DLD1 (cell line): ENCODE data around the gene ALDH5A1.

ENCODE experiments used
- in situ Hi-C: cut with HindIII; loops from 2 replicates; pipeline ENCODE4 v1.10.0; 2017; ENCODE audit warnings: low sequenced_read_pairs

ALDH5A1 gene

DNA sequence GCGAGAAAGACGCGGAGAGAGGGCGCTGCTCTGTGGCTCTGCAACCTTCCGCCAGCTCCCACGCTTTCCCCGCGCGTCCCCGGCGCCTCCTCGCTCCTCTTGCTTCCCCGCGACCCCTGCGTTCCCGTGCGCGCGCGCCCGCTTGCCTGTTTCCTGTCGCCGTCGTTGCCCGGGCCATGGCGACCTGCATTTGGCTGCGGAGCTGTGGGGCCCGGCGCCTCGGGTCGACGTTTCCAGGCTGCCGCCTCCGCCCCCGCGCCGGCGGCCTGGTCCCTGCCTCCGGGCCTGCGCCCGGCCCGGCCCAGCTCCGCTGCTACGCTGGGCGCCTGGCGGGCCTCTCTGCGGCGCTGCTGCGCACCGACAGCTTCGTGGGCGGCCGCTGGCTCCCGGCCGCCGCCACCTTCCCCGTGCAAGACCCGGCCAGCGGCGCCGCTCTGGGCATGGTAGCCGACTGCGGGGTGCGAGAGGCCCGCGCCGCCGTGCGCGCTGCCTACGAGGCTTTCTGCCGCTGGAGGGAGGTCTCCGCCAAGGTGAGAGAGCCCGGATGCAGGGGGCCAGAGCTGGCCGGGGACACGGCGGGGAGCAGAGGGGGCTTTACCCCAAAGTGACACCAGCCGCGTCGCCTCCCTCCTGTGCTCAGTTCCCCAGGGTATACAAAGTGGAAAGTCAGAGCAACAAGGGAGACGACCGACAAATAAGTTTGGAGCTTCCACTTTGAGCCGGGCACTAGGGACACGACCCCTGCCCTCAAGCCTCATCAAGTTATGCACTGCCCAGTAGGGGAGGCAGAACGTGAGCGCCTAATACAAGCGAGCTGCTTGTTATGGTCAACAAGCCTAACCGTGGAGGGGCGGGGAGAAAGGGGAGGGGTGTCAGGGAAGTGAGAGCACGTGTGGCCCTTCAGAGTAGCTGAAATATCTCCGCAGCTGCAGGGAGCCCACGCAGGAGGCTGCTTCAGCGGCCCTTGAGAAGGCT is at the start of gene ALDH5A1:
Gene ALDH5A1 (plus strand): TSS at position 149 of the 975 bp plus-strand sequence. CDS start 28 bp downstream, at position 177.
- in situ Hi-C loops: no loop called here

DNA sequence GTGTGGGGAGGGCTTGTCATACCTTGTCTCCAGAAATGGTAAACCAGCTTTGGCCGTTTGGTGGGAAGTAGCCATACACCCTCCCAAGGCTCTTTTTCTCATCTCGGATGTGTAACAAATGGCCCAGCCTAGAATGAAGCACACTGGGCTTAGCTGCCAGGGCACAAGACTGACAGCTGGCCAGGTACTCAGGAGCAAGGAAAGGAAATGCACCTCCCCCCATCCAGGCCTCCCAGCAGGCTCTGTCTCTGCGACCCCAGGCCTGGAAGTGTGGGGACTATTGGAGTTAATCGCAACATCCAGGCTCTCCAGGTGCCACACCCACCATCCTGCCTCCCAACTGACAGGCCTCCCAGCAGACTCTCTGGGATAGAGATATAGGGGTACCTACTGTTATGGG is 49.1 kb upstream of the ALDH5A1 start:
- in situ Hi-C loops: no loop called here

DNA sequence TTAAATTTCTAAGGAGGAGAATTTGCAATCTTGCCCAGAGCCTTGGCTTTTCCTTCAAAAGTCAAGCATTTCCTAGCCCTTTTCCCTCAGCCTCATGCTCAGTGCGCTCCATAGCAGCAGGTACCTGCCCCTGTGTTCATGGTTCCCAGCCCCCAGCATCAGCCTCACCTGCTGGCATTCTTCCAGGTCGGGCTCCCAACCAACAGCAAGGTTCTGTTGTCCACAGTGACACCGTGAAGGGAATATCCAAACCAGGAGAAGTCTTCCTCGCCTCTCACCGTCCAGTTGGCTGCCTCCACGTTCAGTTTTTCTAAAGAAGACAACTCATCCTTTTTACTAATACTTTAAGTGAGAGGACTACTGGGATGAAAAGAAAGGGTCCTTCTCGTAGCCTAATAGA is 48.1 kb upstream of the ALDH5A1 start:
- in situ Hi-C loops: no loop called here

GRCh38 chr6:24448396-24448795 is 46.4 kb upstream of the ALDH5A1 start:
- in situ Hi-C loops: no loop called here

GRCh38 chr6:24448828-24449525 is 45.8 kb upstream of the ALDH5A1 start:
- in situ Hi-C loops: no loop called here

GRCh38 chr6:24451581-24452388 is 43.0 kb upstream of the ALDH5A1 start:
- in situ Hi-C loops: no loop called here

GRCh38 chr6:24453921-24454320 is 40.8 kb upstream of the ALDH5A1 start:
- in situ Hi-C loops: no loop called here

DNA sequence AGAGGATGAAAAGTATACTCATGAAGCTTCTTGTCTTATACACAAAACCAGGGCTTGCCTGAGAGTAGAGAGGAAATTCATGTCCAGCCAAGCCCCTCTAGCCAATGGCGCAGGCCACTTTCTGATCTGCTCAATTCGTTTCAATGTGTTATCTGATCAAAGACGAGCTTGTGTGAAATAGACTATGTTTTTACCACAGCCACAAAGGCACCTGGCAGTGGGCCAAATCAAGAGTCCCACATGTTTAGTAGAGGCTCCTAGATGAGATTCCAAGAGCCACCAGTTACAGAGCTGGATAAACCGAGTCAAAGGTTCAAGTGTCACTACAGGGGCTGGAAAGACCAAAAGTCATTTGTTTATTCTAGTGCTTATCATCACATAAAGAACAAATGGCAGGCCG is 40.3 kb upstream of the ALDH5A1 start:
- in situ Hi-C loops: no loop called here

GRCh38 chr6:24455061-24455460 is 39.7 kb upstream of the ALDH5A1 start:
- in situ Hi-C loops: no loop called here

DNA sequence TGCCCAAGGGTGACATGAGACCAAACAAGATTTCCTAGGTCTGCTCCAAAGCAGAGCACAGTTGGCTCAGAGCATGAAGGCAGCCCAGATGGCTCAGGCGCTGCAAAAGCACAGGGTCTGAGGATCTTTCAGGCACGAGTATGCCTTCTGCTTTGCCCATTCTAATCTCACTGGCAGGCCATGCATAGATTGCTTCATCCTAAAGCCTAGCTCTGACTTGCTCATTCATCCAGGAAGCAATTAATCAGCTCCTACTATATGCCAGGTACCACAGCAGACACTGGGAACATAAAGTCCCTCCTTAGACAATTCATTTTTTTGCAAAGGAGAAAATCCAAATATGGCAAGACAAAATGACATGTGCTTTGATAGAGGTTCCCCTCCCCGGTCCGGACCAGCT is 36.6 kb upstream of the ALDH5A1 start:
- in situ Hi-C loops: no loop called here

GRCh38 chr6:24458941-24459340 is 35.8 kb upstream of the ALDH5A1 start:
- in situ Hi-C loops: no loop called here

GRCh38 chr6:24460966-24461365 is 33.8 kb upstream of the ALDH5A1 start:
- in situ Hi-C loops: no loop called here

DNA sequence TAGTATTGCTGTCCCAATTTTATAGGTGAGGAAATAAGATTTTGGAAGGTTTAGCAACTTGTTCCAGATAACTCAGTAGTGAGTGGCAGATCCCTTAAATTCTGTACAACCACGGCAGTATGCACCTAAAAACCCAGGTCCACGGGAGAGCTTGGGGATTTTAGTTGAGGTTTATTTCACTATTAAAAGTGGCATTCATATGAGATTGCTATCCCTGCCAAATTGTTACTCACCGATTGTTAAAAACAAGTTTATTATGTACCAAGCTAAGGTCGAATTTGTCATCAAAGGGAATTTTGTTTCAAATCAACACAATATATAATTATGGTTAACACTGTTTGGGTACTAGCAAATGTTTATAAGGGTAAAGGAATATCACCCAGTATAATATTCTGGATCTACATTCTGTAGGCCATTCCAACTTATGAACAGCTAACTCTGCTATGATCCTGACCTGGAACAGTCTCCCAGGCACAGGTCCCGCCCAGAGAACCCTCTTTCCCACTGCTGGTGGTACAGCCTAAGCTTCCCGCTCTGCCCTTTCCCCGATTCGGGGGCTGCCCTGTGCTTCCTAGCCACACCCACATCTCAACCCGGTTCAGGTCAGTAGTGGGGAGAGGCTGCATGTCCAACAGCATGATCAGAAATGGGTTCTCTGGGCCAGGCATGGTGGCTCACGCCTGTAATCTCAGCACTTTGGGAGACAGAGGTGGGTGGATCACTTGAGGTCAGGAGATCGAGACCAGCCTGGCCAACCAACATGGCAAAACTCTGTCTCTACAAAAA is 30.3 kb upstream of the ALDH5A1 start:
- in situ Hi-C loops: no loop called here

GRCh38 chr6:24469811-24470210 is 25.0 kb upstream of the ALDH5A1 start:
- in situ Hi-C loops: no loop called here

- in situ Hi-C loops: no loop called here
Observed at GRCh38 chr6:24472181-24472580, 22.6 kb upstream of the ALDH5A1 start.

DNA sequence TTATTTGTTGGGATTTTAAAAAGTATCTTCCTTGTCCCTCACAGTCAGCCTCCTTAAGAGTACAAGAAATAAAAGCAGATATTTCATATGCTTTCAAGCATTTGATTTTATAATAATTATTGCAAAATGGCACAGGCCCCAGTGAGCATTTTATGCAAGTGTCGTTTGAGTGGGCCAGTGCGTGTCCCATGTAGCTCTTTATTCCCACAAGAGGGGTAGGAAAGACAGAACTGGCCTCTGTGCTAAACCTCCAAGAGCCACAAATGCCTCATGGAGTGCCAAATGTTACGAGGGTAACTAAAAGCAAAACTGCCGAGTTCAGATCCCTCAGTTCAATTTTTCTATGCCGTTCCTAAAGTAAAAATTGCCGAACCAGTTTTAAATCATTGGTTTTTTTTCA is 18.1 kb upstream of the ALDH5A1 start:
- in situ Hi-C loops: no loop called here

DNA sequence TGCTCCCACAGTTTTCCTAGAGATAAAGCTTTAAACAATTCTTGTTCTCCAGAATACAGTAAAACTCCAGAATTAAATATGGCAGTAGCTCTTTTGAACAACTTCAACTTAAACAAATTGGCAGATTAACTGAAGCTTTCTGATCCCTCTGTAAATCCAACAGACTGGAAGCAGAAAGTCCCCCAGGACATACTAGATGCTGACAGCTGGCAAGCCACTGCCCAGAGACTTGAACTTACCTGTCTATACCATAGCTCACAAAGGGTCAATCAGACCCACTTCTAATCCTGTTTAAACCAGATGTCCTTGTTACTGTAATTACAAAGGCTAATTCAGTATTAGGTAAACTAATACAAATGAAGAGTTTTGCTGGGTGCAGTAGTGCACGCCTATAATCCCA is 17.7 kb upstream of the ALDH5A1 start:
- in situ Hi-C loops: no loop called here

DNA sequence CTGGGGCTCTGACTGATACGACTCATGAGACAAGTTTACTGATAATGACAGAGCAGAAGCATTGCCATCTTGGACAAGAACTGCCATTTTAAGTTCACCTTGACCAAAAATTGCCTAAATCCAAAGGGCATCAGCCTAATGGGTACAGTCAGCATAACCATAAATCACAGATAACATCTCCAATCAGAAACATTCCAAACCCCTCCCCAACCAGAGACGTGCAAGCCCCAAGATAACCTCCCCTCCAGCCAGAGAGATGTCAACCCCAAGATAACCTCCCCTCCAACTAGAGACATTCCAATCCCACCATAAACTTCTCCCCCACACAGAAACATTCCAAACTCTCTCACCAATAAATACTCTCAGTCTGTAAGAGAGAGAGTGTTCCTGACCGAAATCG is 15.9 kb upstream of the ALDH5A1 start:
- in situ Hi-C loops: no loop called here

DNA sequence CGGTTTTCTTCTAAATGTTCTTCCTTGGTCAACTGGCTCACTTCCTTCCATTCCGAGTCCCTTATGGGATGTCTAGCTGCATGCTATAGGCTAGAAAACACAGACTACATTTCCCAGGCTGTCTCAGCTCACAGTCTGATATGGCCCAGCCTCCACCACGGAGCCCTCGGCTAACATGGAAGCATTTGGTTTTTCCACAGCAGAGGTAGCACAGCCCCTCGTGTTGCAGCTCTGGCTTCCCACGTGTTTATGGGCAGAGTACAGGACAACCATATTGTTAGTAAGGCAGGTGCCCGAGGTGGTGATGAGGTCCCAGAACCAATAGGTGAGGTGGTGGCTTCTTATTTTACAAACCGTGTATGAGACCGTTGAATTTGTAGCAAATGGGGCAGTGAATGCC is 14.1 kb upstream of the ALDH5A1 start:
- in situ Hi-C loops: no loop called here

DNA sequence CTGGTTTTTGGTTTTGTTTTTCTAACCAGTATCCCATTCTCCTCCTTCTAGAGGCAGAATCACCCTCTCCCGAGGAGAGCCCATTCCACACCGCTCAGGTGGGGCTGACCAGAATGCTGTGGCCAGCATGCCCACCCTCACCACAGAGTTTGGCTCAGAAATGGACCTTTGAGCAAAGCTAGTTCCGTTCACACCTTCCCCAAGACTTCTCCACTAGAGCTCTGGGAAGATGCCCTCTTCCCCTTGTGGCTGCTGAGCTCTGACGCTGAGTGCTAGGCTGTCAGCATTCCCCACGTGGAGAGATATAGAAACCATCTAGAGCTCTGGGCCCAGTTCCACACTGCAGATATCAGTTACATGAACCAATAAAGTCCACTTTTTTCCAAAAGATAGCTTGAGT is 13.3 kb upstream of the ALDH5A1 start:
- in situ Hi-C loops: no loop called here
